CD4-positive, alpha-beta T cell treated with Interleukin-6 at 100 ng/mL for 8 hours (primary cell): ENCODE measurements around the gene SCRN1.

Experiments
- DNase-seq: peaks from one replicate; pipeline ENCODE4 v3.0.0-alpha.2; 2020; ENCODE audit warnings: mixed read lengths, low spot score

The SCRN1 gene

DNA sequence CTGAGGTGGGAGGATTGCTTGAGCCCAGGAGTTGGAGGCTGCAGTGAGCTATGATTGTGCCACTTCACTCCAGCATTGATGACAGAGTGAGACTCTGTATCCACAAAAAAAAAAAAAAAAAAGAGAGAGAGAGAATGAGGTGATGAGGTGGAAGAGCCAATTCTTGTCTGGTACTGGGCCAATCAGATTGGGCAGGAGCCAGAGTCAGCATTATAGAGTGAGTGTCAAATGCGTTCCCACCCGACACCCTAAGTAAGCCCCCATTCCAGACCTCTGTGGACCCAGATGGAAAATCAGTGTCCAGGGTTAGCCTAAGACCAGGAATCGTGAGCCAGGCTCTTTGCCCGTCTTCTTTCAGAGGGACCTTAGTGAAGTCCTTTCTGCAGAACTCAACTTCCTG lies 99.3 kb downstream of the SCRN1 start:
- DNase-seq = no peak

DNA sequence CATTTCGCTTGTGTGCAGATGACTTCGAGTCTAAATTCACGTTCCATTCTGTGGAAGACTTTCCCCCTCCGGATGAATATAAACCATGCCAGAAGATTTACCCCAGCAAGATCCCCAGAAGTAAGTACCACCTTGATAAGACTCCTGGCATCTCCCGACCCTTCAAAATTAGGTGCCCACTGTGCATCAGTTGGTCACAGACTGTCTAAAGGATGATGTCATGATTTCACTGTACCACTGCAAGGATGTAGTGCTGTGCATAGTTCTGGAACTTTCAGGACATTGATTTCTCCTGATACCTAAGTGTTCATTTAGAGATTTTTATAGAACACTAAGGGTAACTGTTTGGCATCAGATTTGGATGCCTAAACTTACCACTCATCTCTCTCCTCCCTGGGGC lies 100.3 kb downstream of the SCRN1 start:
- DNase-seq = no peak

DNA sequence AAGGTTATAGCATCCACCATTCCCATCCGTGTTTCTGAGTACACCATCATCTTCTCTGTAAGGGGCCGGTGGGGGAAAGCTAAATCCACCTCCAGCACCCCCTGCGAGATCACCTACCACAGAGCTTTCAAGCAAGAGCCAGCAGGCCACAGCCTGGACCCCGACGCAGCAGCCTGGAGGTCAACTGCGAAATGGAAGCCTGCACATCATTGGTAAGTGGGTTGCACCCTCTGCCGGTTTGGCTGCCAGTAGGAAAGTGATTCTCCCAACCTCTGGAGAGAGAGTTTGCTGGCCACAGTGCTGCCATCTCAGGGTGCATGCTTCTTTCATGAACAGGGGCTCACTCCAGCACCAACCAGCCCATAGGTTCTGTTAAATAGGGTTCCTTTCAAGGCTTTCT lies 101.6 kb downstream of the SCRN1 start:
- no peak for DNase-seq

DNA sequence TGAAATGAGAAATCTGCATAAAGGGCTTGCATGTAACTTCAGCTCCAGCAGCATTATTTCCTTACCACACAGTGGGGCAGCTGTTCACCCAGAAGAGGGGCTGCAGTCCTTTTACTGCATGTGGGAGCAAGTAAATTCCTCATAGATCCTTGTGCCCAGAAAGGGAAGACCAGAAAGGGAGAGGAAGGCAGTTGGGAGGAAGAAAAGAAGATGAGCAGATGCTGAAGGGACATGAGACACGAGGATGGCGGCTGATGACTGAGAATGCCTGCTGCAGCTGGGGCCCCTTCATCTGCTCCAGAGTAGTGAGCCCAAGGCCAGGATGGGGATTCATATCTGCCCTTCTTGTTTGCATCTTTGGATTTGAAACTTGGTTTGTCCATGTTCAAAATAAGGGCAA lies 102.8 kb downstream of the SCRN1 start:
- DNase-seq = no peak

DNA sequence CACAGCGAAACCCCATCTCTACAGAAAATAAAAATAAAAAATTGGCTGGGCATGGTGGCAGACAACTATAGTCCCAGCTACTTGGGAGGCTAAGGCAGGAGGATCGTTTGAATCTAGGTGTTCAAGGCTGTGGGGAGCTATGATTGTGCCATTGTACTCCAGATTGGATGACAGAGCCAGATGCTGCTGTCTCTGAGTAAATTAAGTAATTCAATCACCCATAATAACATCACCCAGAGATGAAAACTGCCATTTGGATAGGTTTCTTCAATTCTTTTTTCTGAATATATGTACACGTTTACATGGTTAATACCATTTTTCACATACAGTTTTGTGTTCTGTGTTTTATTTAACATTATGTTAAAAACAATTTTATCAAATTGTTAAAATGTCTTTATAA lies 104.0 kb downstream of the SCRN1 start:
- no peak for DNase-seq

DNA sequence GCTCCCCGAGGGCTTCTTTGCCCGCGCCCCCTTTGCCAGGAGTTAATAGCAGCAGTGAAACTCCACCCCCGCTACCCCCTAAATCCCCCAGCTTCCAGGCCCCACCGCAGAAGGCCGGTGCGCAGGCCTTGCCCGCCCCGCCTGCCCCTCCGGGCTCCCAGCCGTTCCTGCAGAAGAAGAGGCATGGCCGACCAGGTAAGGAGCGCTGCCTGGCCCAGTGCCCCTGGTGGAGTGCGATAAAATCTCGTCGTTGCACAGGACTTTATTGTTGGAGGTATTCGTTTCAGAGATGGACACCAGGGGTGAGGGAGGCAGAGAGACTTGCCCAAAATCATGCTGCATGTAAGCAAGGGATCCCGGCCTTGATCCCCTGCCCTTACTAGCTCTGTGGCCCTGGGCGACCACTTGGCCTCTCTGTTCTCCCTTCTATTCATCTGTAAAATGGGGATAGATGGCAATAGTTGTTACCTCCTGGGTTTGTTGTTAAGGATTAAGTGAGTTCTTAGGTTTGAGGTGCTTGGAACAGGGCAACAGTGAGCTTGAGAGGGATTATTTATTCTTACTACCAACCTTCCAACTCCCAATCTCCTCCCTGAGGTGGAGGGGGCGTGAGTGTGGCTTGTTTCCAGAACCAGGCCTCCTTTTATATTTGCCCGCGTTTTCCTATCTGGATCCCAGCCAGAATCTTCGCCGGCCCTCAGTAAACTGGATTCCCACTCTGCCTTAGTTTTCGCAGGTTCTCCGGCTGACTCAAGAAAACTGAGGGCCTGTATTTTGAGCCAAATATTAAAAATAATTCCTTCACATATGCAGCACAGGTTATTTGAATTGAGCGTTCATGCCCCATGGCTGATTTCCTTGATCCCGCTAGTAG lies 105.0 kb downstream of the SCRN1 start:
- no peak for DNase-seq

DNA sequence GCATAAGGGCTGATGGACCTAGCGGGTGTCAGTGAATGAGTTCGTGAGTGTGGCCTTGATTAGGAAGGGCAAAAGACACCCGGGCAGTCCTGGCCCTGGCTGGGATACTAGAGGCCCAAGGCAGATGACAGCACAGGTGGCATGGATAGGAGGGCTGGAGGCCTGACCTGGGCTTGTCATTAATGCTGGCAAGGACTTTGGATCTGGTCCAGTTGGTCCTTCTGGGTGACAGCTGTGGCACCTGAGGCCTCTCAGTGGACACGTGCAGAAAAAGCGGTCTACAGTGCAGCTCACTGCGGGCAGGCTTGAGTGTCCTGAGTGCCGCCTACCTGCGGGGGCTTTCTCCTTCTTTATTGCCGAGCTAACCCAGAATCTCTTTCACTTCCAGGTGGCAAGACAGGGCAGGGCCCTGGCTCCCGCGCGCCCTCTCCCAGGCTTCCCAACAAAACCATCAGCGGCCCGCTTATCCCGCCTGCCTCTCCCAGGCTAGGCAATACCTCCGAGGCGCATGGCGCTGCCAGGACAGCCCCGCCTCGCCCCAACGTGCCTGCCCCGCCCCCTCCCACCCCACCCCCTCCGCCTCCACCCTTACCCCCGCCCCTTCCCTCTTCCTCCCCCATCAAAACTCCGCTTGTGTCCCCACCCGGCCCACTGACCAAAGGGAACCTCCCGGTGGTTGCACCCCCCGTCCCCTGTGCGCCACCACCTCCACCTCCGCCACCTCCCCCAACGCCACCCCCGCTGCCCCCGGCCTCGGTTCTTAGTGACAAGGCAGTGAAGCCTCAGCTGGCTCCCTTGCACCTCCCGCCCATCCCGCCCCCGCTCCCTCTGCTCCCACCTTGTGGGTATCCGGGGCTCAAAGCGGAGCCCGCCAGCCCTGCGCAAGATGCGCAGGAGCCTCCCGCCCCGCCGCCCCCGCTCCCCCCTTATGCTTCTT lies 105.9 kb downstream of the SCRN1 start:
- DNase-seq = no peak

DNA sequence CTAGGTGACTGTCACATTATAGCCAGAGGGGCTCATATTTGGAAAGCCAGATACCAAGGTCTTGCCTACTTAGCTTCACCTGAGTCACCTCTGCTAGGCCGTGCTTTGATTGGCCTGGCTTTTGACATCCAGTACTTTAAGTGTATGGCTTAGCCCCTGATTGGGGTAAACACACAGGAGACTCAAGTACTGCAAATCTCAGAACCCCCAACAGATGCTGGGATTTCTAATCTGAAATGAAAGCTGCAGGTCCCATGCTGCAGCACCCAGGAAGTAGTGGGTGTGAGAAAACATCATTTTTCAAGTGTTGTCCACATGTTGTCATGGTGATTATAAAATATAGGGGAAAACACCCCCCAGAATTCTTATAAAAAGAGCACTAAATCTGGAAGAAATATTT lies 107.1 kb downstream of the SCRN1 start:
- DNase-seq = no peak

DNA sequence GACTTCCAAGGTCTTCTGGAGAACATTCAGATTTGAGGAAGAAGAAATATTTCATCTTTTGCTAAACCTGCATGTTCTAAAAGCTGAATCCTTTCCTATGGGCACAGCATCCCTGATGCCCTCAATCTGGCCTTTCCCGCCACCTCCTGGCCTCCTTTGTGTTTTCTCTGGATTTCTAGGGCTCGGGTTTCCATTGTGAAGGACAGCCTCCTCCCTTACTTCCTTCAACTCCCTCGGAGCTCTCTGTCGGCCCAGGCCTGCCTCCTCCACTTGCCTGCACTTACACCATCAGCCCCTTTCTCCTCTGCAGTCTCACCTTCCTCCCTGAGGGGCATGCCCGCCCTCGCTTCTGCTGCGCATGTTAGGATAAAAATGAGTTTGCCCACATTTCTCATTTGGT lies 107.9 kb downstream of the SCRN1 start:
- DNase-seq = no peak

DNA sequence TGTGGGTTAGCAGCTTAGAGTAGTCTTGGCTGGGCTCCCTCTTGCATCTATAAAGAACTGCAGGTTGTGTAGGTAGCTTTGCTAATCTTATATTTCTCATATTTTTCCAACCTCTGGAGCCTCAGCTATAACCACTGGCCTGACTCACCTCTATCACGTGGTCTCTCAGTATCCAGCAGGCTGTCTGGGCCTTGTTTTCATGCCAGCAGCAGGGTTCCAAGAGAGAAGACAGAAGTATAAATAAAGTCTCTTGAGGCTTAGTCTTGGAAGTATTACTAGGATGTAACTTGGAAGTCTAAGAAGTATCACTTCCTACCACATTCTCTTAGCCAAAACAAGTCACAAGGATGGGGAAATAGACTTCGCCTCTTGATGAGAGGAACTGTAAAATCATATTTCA lies 110.0 kb downstream of the SCRN1 start:
- no peak for DNase-seq

DNA sequence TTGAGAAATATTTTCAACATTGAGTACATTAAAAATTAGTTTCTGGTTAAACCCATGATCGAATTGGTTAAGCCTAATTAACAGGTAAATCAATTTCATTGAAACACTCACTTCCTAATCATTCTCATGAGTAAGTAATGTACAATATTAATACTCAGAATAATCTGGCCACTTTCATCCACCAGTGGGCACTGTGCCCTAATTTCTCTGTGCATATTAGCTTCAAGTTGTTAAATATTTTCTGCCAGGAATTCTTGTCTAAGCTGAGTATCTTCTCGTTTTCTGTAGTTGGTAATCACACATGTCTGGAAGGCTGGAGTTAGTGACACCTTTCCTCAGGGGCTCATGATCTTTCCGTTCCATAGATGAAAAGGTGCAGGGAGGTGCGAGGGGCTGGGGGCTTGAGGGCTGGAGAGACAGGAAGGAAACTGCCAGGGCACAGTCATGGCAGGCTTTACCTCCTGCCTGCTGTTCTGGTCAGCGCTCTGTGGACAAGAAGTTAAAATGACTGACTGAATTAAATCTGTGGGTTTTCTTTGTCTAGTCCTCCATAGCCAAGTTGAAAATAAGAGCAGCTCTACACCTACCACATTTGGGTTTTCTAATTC lies 111.4 kb downstream of the SCRN1 start:
- DNase-seq = peak; percentile 8

DNA sequence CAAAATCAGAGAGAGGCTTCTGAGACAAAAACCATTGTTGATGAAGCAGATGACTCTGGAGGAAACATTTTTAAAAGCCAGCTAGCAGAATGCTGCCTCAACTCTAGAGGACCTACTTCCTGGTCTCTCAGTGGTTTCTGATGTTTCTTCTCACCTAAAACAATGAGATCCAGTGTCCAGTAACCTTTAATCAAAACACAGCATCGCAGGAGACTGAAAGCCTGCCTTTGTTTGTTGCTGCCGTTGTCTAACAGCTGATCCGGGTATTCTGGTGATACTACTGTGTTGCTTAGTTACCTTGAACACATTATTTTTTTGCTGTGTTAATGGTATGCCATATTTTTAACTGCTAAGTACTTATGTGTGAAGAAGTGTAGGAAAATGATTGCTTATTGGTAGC lies 112.4 kb downstream of the SCRN1 start:
- DNase-seq = no peak

DNA sequence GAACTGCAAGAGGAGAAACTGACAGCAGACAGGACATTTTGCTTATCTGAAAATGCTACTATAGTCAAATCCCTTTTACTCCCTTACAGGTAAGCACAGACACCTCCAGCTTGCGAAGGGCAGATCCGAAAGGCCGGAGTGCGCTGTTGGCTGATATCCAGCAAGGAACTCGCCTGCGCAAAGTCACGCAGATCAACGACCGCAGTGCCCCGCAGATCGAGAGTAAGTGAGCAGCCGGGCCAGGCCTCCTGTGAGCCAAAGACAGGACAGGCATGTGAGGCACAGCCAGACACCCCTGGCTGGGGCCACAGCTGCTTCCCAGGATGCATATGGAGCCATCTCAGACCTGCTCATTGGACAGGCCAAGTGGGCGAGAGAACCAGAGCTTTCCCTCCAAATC lies 113.9 kb downstream of the SCRN1 start:
- no peak for DNase-seq

DNA sequence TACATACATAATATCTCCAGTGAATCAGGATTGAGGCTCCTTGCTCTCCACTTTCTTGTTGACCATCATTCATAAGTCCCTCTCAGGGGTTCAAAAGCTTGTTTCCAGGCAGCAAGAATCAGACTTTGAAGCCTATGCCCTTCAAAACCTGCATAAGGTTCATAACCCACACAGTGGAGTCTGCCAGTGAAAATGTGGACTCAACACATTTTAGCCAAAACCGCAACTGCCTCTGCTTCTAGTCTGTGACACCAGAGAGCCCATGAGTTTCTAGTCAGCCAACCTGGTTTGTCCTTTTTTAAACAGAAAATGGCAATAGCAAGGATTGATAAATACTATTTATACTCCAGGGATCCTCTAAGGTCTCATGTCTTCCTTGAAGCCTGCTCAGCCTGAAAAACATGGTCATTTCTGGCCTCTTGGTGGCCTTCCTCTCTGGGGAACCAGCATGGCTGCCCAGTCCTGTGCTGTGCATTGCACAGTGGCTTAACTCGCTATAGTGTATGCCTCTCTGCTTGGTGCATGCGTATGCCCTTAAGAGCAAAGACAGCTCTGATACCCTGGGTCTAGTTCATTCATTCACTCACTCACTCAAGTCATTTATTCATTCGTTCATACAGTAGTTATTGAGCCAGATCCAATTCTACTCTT lies 115.8 kb downstream of the SCRN1 start:
- DNase-seq = no peak

DNA sequence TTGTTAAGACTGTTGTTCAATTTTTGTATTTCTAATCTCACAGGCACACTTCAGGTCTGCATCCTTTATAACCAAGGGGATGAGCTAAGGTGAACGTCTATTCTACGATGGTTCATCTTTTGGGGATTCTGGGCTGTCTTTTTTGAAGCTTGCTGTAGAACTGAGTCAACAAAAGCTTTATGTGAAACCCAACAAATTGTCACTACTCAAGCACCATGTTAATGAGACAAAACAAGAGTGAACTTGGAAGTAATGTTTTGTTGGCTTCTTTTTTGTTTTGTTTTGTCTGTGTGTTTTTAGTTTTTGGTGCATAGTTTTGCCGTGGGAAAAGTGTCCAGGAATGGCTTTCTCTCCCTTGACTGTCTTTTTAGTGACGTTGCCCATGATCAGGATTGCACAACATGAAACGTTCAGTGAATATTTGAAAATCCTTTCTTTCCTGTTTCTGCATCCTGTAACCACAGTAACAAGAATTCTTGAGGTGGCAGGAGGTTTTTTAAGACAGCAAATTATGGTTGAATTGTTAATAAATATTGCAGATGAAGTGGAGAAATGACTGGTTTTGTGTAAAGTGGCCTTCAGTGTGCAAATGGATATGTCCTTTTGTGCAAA lies 117.7 kb downstream of the SCRN1 start:
- DNase-seq = no peak
